ENCODE data around the gene CACNG7. TPM values are rescaled to one million over a fixed set of nuclear protein-coding genes. Genes with fewer than 3 reads are reported as not detected.
A peak's percentile ranks its signal among the peaks of the same experiment; 100 is the strongest.

The CACNG7 gene
- total RNA-seq, 2 experiments from 2014 or later = not detected

GRCh38 chr19:53905787-53906186 is 3.3 kb upstream of the CACNG7 start:
- Histone ChIP-seq H3K27ac (ENCODE audit: low read depth, low read length, poor library complexity, severe bottlenecking) (no peak overlapping the region), H3K9me2 (ENCODE audit: insufficient read depth, low read length) (no peaks in the 10 kb centered on the region), H3K4me1 (ENCODE audit: insufficient read depth, low read length, poor library complexity, severe bottlenecking) (no peaks in the 10 kb centered on the region), H3K36me3 (ENCODE audit: insufficient read depth, low read length) (no peaks in the 10 kb centered on the region), H4K20me1 (ENCODE audit: insufficient read depth, low read length) (no peaks in the 10 kb centered on the region), H3K79me2 (ENCODE audit: insufficient read depth, low read depth, low read length) (no peaks in the 10 kb centered on the region), H3K4me2 (ENCODE audit: low read length) (no peak overlapping the region), H3K4me3 (ENCODE audit: low read depth, low read length, poor library complexity, severe bottlenecking) (no peak overlapping the region), H2AFZ (ENCODE audit: low read length) (no peak overlapping the region), H3K9me3 (ENCODE audit: low read length) (no peaks in the 10 kb centered on the region)
- POLR2A ChIA-PET = no interaction called here
- no peak for DNase-seq (ENCODE audit: low spot score)
- intact Hi-C loops (cut with micrococcal nuclease; ENCODE audit: unreplicated experiment) = loop anchor here (5.0 kb wide), 1 partner anchor 117 kb away; no protein-coding TSS in a partner anchor
- CTCF ChIA-PET (ENCODE audit: unreplicated experiment) = no interaction called here
- TF ChIP-seq EZH2phosphoT487 (IDR thresholded peaks at IDR 0.05; ENCODE audit: borderline replicate concordance, low read depth, low read length) (no peak), CTCF (conservative IDR thresholded peaks at IDR 0.05; ENCODE audit: low read length) (no peak)
- no TSS peak for BruUV-seq (replicated peaks)

DNA sequence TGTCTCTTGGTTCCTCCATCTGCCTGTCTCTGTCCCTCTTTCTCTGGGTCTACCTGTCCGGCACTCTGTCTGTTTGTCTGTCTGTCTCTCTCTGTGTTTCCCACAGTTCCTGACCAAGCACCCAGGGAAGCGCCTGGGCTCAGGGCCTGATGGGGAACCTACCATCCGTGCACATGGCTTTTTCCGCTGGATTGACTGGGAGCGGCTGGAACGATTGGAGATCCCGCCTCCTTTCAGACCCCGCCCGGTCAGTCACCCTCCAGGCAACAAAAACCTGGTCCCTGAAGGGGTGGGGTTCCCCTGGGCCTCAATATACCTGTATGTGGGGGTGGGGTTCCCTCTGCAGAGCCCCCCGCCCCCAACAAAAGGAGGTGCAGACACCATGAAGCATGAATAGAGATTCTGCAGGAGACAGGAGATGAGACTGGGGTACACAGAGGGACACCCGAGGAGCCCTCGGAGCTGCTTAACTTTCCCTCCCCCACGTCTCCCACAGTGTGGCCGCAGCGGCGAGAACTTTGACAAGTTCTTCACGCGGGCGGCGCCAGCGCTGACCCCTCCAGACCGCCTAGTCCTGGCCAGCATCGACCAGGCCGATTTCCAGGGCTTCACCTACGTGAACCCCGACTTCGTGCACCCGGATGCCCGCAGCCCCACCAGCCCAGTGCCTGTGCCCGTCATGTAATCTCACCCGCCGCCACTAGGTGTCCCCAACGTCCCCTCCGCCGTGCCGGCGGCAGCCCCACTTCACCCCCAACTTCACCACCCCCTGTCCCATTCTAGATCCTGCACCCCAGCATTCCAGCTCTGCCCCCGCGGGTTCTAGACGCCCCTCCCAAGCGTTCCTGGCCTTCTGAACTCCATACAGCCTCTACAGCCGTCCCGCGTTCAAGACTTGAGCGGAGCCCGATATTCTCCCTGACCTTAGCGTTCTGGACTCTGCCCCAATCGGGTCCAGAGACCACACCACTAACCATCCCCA is 2.6 kb upstream of the CACNG7 start:
- peak; percentile 33 for DNase-seq (ENCODE audit: low spot score)
- H3K36me3 ChIP-seq (ENCODE audit: insufficient read depth, low read length) = no peaks in the 10 kb centered on the region
- intact Hi-C loops (cut with micrococcal nuclease; ENCODE audit: unreplicated experiment) = loop anchor here (5.0 kb wide), 1 partner anchor 116 kb away; no protein-coding TSS in a partner anchor
- no TSS peak for BruUV-seq (replicated peaks)
- TF ChIP-seq CTCF (conservative IDR thresholded peaks at IDR 0.05; ENCODE audit: low read length) (peak; percentile 86), EZH2phosphoT487 (IDR thresholded peaks at IDR 0.05; ENCODE audit: borderline replicate concordance, low read depth, low read length) (no peak)
- H3K4me1 ChIP-seq (ENCODE audit: insufficient read depth, low read length, poor library complexity, severe bottlenecking) = no peaks in the 10 kb centered on the region
- no peaks in the 10 kb centered on the region for H3K79me2 ChIP-seq (ENCODE audit: insufficient read depth, low read depth, low read length)
- ChIA-PET CTCF (ENCODE audit: unreplicated experiment) (interaction anchor here (0.6 kb wide), 1 partner anchor 55 kb away, joined by 14 read pairs; no protein-coding TSS in a partner anchor), POLR2A (no interaction called here)
- H4K20me1 ChIP-seq (ENCODE audit: insufficient read depth, low read length) = no peaks in the 10 kb centered on the region
- no peak overlapping the region for H2AFZ ChIP-seq (ENCODE audit: low read length)
- H3K9me2 ChIP-seq (ENCODE audit: insufficient read depth, low read length) = no peaks in the 10 kb centered on the region
- H3K27ac ChIP-seq (ENCODE audit: low read depth, low read length, poor library complexity, severe bottlenecking) = no peak overlapping the region
- no peak overlapping the region for H3K4me3 ChIP-seq (ENCODE audit: low read depth, low read length, poor library complexity, severe bottlenecking)
- no peak overlapping the region for H3K4me2 ChIP-seq (ENCODE audit: low read length)
- no peaks in the 10 kb centered on the region for H3K9me3 ChIP-seq (ENCODE audit: low read length)

DNA sequence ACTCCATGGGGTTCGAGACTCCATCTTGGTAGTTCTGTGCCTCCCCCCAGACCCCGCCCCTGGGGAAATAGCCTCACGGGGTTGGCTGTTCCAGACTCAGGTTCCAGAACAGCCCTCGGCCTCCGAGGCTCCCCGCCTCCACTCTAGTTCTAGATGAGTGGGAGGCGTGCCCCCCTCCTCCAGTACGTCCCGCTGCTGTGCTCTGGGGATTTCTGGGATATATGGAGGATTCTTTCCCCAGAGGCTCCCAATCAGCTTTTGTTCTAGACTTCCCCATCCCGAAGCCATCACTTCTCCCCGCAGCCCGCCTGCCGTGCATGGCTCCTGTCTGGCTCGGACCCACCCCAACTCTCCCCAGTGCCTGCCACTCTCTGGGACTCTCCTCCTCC is 1.9 kb upstream of the CACNG7 start:
- BruUV-seq (replicated peaks) = no TSS peak

More for the DNA sequence above, 1.9 kb upstream of the CACNG7 start:
- CTCF ChIA-PET (ENCODE audit: unreplicated experiment) = interaction anchor here (0.6 kb wide), 1 partner anchor 56 kb away, joined by 14 read pairs; no protein-coding TSS in a partner anchor
- Histone ChIP-seq H3K9me2 (ENCODE audit: insufficient read depth, low read length) (no peaks in the 10 kb centered on the region), H2AFZ (ENCODE audit: low read length) (no peak overlapping the region), H3K9me3 (ENCODE audit: low read length) (no peaks in the 10 kb centered on the region), H4K20me1 (ENCODE audit: insufficient read depth, low read length) (no peaks in the 10 kb centered on the region), H3K79me2 (ENCODE audit: insufficient read depth, low read depth, low read length) (no peaks in the 10 kb centered on the region), H3K36me3 (ENCODE audit: insufficient read depth, low read length) (no peaks in the 10 kb centered on the region), H3K4me3 (ENCODE audit: low read depth, low read length, poor library complexity, severe bottlenecking) (no peak overlapping the region), H3K4me1 (ENCODE audit: insufficient read depth, low read length, poor library complexity, severe bottlenecking) (no peaks in the 10 kb centered on the region), H3K27ac (ENCODE audit: low read depth, low read length, poor library complexity, severe bottlenecking) (no peak overlapping the region), H3K4me2 (ENCODE audit: low read length) (no peak overlapping the region)
- TF ChIP-seq CTCF (conservative IDR thresholded peaks at IDR 0.05; ENCODE audit: low read length) = no peak
- intact Hi-C loops (cut with micrococcal nuclease; ENCODE audit: unreplicated experiment) = loop anchor here (5.0 kb wide), 1 partner anchor 115 kb away; no protein-coding TSS in a partner anchor
- DNase-seq (ENCODE audit: low spot score) = no peak
- POLR2A ChIA-PET = no interaction called here

All from OCI-LY7 (cell line).